ENCODE data around the gene ANKIB1.

ANKIB1 gene

DNA sequence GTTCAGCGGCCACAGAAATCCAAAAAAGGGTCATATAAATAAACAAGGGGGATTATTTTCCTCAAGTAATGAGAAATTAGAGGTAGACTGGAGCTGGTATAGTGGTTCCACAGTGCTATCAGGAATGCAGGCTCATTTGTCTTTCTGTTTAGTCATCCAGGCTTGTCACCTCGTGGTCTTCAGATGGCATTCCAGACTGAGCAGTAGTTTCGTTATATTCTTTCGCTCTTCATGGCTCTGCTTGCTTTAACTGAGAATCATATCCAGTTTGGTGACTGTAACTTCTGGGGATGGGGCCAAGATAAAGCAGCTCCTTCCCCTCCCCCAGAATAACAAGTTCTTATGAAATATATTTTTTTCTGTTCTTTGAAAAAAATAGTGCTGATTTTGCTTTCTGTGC is 9.5 kb downstream of the ANKIB1 start:
- Histone ChIP-seq H3K27ac (no peak overlapping the region), H3K9ac (ENCODE audit: insufficient read length) (no peak overlapping the region), H3K36me3 (ENCODE audit: insufficient read depth, low read length) (peaks cover 20% of the 10 kb centered on the region), H3K4me3 (no peak overlapping the region), H3K9me3 (ENCODE audit: low read depth, low read length) (no peaks in the 10 kb centered on the region; the same call in 1 of the 2 replicates)
- no peak for DNase-seq (ENCODE audit: low read depth, low spot score)
- TF ChIP-seq EZH2 (IDR thresholded peaks at IDR 0.05): no peak
- TF ChIP-seq FOXP2 (optimal IDR thresholded peaks at IDR 0.05; ENCODE audit: control extremely low read depth, extremely low read length, insufficient read depth): no peak
- no peak for TF ChIP-seq POLR2AphosphoS5 (IDR thresholded peaks at IDR 0.05; ENCODE audit: borderline replicate concordance, low read depth, low read length)

- Histone ChIP-seq H3K27ac (no peak overlapping the region), H3K9me3 (ENCODE audit: low read depth, low read length) (peaks cover 4% of the 10 kb centered on the region; the same call in 1 of the 2 replicates), H3K36me3 (ENCODE audit: insufficient read depth, low read length) (peaks cover 5% of the 10 kb centered on the region), H3K4me3 (no peak overlapping the region), H3K9ac (ENCODE audit: insufficient read length) (no peak overlapping the region)
- no peak for DNase-seq (ENCODE audit: low read depth, low spot score)
- TF ChIP-seq FOXP2 (optimal IDR thresholded peaks at IDR 0.05; ENCODE audit: control extremely low read depth, extremely low read length, insufficient read depth) (no peak), EZH2 (IDR thresholded peaks at IDR 0.05) (no peak), POLR2AphosphoS5 (IDR thresholded peaks at IDR 0.05; ENCODE audit: borderline replicate concordance, low read depth, low read length) (no peak)
These were observed 13.3 kb downstream of the ANKIB1 start for GRCh38 chr7:92259062-92259461.

DNA sequence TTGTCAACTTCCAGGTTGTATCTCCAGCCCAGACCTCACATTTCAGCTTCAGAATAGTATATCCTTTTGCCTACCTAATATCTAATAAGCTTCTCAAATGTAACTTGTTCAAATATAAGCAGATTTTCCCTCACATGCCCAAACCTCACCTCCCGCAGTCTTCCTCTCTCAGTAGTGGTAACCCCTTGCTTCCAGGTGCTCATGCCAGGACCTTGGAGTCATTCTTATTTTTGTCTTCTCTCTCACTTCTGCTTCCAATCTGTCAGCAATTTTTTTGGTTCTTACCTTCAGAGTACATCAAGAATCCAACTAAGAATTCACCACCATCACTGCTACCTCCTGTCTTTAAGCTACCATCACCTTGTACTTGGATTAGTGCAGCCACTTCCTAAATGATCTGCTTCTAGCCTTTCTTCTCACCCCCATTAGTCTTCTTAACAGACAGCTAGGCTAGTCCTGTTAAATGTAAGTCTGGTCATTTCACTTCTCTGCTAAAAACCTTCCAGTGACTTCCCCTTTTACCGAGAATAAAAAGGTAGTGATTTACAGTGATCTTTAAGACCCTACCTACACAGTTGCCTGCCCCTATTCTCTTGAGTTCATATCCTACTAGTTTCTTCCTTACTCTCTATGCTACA is 14.0 kb downstream of the ANKIB1 start:
- Histone ChIP-seq H3K9me3 (ENCODE audit: low read depth, low read length) (peaks cover 4% of the 10 kb centered on the region; the same call in 1 of the 2 replicates), H3K4me3 (no peak overlapping the region), H3K27ac (no peak overlapping the region), H3K9ac (ENCODE audit: insufficient read length) (no peak overlapping the region), H3K36me3 (ENCODE audit: insufficient read depth, low read length) (peaks cover 5% of the 10 kb centered on the region)
- no peak for DNase-seq (ENCODE audit: low read depth, low spot score)
- TF ChIP-seq EZH2 (IDR thresholded peaks at IDR 0.05) (no peak), FOXP2 (optimal IDR thresholded peaks at IDR 0.05; ENCODE audit: control extremely low read depth, extremely low read length, insufficient read depth) (no peak), POLR2AphosphoS5 (IDR thresholded peaks at IDR 0.05; ENCODE audit: borderline replicate concordance, low read depth, low read length) (no peak)

- Histone ChIP-seq H3K27ac (no peak overlapping the region), H3K9me3 (ENCODE audit: low read depth, low read length) (peaks cover 4% of the 10 kb centered on the region; the same call in 1 of the 2 replicates), H3K4me3 (no peak overlapping the region), H3K9ac (ENCODE audit: insufficient read length) (no peak overlapping the region), H3K36me3 (ENCODE audit: insufficient read depth, low read length) (peaks cover 5% of the 10 kb centered on the region)
- no peak for DNase-seq (ENCODE audit: low read depth, low spot score)
- TF ChIP-seq EZH2 (IDR thresholded peaks at IDR 0.05): no peak
- no peak for TF ChIP-seq POLR2AphosphoS5 (IDR thresholded peaks at IDR 0.05; ENCODE audit: borderline replicate concordance, low read depth, low read length)
- TF ChIP-seq FOXP2 (optimal IDR thresholded peaks at IDR 0.05; ENCODE audit: control extremely low read depth, extremely low read length, insufficient read depth): no peak
These were observed 14.5 kb downstream of the ANKIB1 start for GRCh38 chr7:92260248-92260781.

GRCh38 chr7:92266415-92267241 is 20.9 kb downstream of the ANKIB1 start:
- H3K27ac ChIP-seq: no peak overlapping the region
- TF ChIP-seq EZH2 (IDR thresholded peaks at IDR 0.05) (no peak), FOXP2 (optimal IDR thresholded peaks at IDR 0.05; ENCODE audit: control extremely low read depth, extremely low read length, insufficient read depth) (no peak), POLR2AphosphoS5 (IDR thresholded peaks at IDR 0.05; ENCODE audit: borderline replicate concordance, low read depth, low read length) (no peak)
- H3K9me3 ChIP-seq (ENCODE audit: low read depth, low read length): peaks cover 4% of the 10 kb centered on the region; the same call in 1 of the 2 replicates
- H3K9ac ChIP-seq (ENCODE audit: insufficient read length): no peak overlapping the region
- H3K36me3 ChIP-seq (ENCODE audit: insufficient read depth, low read length): peaks cover 5% of the 10 kb centered on the region; the same call in 1 of the 2 replicates
- no peak for DNase-seq (ENCODE audit: low read depth, low spot score)
- H3K4me3 ChIP-seq: no peak overlapping the region

- Histone ChIP-seq H3K27ac (no peak overlapping the region), H3K4me3 (no peak overlapping the region), H3K36me3 (ENCODE audit: insufficient read depth, low read length) (peaks cover 1% of the 10 kb centered on the region; the same call in 1 of the 2 replicates), H3K9ac (ENCODE audit: insufficient read length) (no peak overlapping the region), H3K9me3 (ENCODE audit: low read depth, low read length) (no peaks in the 10 kb centered on the region)
- TF ChIP-seq FOXP2 (optimal IDR thresholded peaks at IDR 0.05; ENCODE audit: control extremely low read depth, extremely low read length, insufficient read depth): no peak
- TF ChIP-seq EZH2 (IDR thresholded peaks at IDR 0.05): no peak
- no peak for TF ChIP-seq POLR2AphosphoS5 (IDR thresholded peaks at IDR 0.05; ENCODE audit: borderline replicate concordance, low read depth, low read length)
- no peak for DNase-seq (ENCODE audit: low read depth, low spot score)
These were observed 23.1 kb downstream of the ANKIB1 start for GRCh38 chr7:92268921-92269320.

DNA sequence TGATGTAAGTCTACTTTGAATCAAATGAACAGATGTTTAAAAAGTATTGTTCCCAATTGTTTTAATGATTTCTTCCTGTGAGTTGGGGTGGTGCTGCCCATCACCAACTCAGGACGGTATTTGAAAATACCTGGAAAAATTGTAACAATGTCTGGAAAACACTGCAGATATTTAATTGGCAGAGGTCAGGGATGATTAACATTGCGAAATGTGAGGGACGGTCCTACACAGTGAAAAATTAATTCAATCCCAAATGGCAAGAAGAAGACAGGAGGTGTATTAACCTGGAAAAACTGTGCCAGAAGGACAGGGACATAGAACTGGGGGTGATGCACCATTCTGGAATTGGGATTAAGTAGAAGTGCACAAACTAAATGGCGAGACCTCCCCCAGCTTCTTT is 29.6 kb downstream of the ANKIB1 start:
- no peaks in the 10 kb centered on the region for H3K9me3 ChIP-seq (ENCODE audit: low read depth, low read length)
- no peak for DNase-seq (ENCODE audit: low read depth, low spot score)
- H3K9ac ChIP-seq (ENCODE audit: insufficient read length): no peak overlapping the region
- no peak overlapping the region for H3K27ac ChIP-seq
- H3K36me3 ChIP-seq (ENCODE audit: insufficient read depth, low read length): no peaks in the 10 kb centered on the region
- TF ChIP-seq POLR2AphosphoS5 (IDR thresholded peaks at IDR 0.05; ENCODE audit: borderline replicate concordance, low read depth, low read length) (no peak), EZH2 (IDR thresholded peaks at IDR 0.05) (no peak), FOXP2 (optimal IDR thresholded peaks at IDR 0.05; ENCODE audit: control extremely low read depth, extremely low read length, insufficient read depth) (no peak)
- H3K4me3 ChIP-seq: no peak overlapping the region

- Histone ChIP-seq H3K9ac (ENCODE audit: insufficient read length) (no peak overlapping the region), H3K9me3 (ENCODE audit: low read depth, low read length) (no peaks in the 10 kb centered on the region), H3K4me3 (no peak overlapping the region), H3K27ac (no peak overlapping the region), H3K36me3 (ENCODE audit: insufficient read depth, low read length) (no peaks in the 10 kb centered on the region)
- DNase-seq (ENCODE audit: low read depth, low spot score): no peak
- no peak for TF ChIP-seq EZH2 (IDR thresholded peaks at IDR 0.05)
- no peak for TF ChIP-seq FOXP2 (optimal IDR thresholded peaks at IDR 0.05; ENCODE audit: control extremely low read depth, extremely low read length, insufficient read depth)
- no peak for TF ChIP-seq POLR2AphosphoS5 (IDR thresholded peaks at IDR 0.05; ENCODE audit: borderline replicate concordance, low read depth, low read length)
These were observed 30.7 kb downstream of the ANKIB1 start for GRCh38 chr7:92276460-92276864.

Data from SK-N-MC (cell line).